Hematopoietic multipotent progenitor cell treated with erythropoietin and hydrocortisone succinate and interleukin-3 and kit ligand, for 15 days (in vitro differentiated cells): ENCODE results near the gene SLC5A2.

Experiments
- DNase-seq: peaks from one replicate; pipeline ENCODE4 v3.0.0-alpha.2; 2015; ENCODE audit warnings: low spot score

Gene SLC5A2

GRCh38 chr16:31459687-31460581 lies 23.0 kb upstream of the SLC5A2 start:
- peak; percentile 100 for DNase-seq

- peak; percentile 73 for DNase-seq
These were observed 22.3 kb upstream of the SLC5A2 start for GRCh38 chr16:31460582-31461002.

GRCh38 chr16:31461201-31461920 lies 21.6 kb upstream of the SLC5A2 start:
- no peak for DNase-seq

DNA sequence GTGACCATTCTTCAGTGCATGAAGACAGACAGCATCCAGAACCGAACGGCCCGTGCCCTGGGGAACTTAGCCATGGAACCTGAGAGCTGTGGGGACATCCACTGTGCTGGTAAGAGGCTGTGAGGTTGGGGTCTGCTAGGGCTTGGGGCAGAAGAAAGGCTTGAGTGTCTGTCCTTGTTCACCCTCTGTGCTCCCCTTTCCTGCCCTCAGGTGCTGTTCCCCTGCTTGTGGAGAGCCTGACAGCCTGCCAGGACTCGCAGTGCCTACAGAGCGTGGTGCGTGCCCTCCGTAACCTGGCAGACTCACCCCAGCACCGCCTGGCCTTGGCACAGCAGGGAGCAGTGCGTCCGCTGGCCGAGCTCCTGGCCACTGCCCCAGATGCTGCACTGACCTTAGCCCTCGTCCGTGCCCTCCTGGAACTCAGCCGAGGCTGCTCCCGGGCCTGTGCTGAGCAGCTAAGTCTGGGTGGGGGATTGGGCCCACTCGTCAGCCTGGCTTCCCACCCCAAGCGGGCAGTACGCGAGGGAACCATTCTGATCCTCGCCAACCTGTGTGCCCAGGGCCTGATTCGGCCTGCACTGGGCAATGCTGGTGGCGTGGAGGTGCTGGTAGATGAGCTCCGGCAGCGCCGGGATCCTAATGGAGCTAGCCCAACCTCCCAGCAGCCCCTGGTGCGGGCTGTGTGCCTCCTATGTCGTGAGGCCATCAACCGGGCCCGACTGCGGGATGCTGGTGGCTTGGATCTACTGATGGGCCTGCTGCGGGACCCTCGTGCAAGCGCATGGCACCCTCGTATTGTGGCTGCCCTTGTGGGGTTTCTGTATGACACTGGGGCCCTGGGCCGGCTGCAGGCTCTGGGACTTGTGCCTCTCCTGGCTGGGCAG lies 20.8 kb upstream of the SLC5A2 start:
- DNase-seq = no peak

GRCh38 chr16:31464348-31464769 lies 18.6 kb upstream of the SLC5A2 start:
- DNase-seq = no peak

- DNase-seq = no peak
These were observed 18.1 kb upstream of the SLC5A2 start for GRCh38 chr16:31464781-31465260.

GRCh38 chr16:31465788-31466370 lies 17.0 kb upstream of the SLC5A2 start:
- no peak for DNase-seq

DNA sequence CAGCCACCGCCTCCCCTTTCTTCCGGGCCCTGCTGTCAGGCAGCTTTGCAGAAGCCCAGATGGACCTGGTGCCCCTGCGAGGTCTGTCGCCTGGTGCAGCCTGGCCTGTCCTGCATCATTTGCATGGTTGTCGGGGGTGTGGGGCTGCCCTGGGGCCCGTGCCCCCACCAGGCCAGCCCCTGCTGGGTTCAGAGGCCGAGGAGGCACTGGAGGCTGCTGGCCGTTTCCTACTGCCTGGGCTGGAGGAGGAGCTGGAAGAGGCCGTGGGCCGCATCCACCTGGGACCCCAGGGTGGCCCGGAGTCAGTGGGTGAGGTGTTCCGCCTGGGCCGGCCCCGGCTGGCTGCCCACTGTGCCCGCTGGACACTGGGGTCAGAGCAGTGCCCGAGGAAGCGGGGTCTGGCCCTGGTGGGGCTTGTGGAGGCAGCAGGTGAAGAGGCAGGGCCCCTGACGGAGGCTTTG lies 16.5 kb upstream of the SLC5A2 start:
- no peak for DNase-seq

DNA sequence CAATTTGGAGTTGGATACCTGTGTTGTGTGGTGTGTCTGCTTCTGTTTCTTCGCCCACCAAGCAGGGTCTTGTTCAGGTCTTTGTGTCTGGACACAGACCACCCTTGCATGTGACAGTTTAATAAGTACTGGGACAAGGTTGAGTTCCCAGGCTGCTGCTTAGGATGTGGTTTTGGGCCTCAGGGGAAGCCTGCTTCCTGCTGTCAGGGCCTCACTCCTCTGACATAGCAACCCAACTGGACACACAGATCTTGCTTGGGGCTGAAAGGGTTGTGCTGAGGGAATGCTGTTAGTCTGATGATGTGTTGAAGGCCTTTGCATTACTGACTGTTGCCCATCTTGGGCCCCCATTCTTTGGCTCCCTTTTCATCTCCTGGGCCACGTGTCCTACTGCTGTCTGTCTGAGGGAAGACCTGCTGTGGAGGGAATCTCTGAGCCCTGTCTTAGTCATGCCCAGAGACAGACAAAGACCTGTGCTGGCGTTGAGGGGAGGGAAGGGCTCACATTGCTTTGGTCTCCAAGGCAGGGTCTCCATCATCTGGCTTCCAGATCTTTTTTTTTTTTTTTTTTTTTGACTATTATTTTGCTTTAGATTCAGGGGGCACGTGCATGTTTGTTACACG lies 15.7 kb upstream of the SLC5A2 start:
- DNase-seq = no peak

DNA sequence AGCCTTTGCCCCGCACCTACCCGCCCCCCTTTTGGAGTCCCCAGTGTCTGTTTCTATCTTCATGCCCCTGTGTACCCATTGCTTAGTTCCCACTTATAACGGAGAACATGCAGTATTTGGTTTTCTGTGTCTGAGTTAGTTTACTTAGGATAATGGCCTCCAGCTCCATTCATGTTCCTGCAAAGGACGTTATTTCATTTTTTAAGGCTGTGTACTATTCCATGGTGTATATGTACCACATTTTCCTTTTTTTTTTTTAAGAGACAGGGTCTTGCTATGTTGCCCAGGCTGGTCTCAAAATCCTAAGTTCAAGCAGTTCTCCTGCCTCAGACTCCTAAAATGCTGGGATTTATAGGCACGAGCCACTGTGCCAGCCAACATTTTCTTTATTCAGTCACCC lies 15.1 kb upstream of the SLC5A2 start:
- no peak for DNase-seq

GRCh38 chr16:31470615-31471014 lies 12.3 kb upstream of the SLC5A2 start:
- DNase-seq = no peak

GRCh38 chr16:31471241-31471874 lies 11.6 kb upstream of the SLC5A2 start:
- no peak for DNase-seq

- no peak for DNase-seq
These were observed 10.8 kb upstream of the SLC5A2 start, which contains the start of gene TGFB1I1 for GRCh38 chr16:31471875-31472708. Gene TGFB1I1 (plus strand): TSS chr16:31472152. CDS start chr16:31472189, 37 bp downstream.

- peak; percentile 96 for DNase-seq
These were observed 10.2 kb upstream of the SLC5A2 start for GRCh38 chr16:31472709-31473203.

GRCh38 chr16:31473264-31473984 lies 9.5 kb upstream of the SLC5A2 start:
- DNase-seq = no peak

GRCh38 chr16:31474173-31474714 lies 8.7 kb upstream of the SLC5A2 start:
- peak; percentile 63 for DNase-seq

- no peak for DNase-seq
These were observed 7.9 kb upstream of the SLC5A2 start for GRCh38 chr16:31474773-31475738.
